IPS-15b (cell line): ENCODE results near the gene RGS17.
A peak's percentile ranks its signal among the peaks of the same experiment; 100 is the strongest.
"Not testable (repeated sequence)": the region's sequence is repeated elsewhere in the genome, so short reads cannot be mapped to it uniquely, and the experiment has no call there.

Experiments used
- H3K27me3 ChIP-seq: one replicate; pipeline ENCODE4 v1.6.1; 2013; ENCODE audit warnings: low read length; ENCODE audit not compliant: control insufficient read depth, insufficient read depth
- H3K36me3 ChIP-seq: one replicate; pipeline ENCODE4 v1.6.1; 2013; ENCODE audit warnings: low read length; ENCODE audit not compliant: control insufficient read depth, insufficient read depth
- H3K4me1 ChIP-seq: one replicate; pipeline ENCODE4 v1.6.1; 2013; ENCODE audit warnings: mild to moderate bottlenecking, low read length; ENCODE audit not compliant: control insufficient read depth, insufficient read depth
- H3K4me3 ChIP-seq: one replicate; pipeline ENCODE4 v1.5.1; 2013; ENCODE audit warnings: low read depth, low read length
- H3K9ac ChIP-seq: one replicate; pipeline ENCODE4 v1.6.1; 2013; ENCODE audit warnings: low read depth, mild to moderate bottlenecking, low read length
- H3K9me3 ChIP-seq: one replicate; pipeline ENCODE4 v1.6.1; 2013; ENCODE audit warnings: mild to moderate bottlenecking, low read length; ENCODE audit not compliant: control insufficient read depth, insufficient read depth

Gene RGS17

GRCh38 chr6:153000243-153000642 lies 130.8 kb downstream of the RGS17 start:
- H3K9me3 ChIP-seq: no peaks in the 10 kb centered on the region
- H3K4me3 ChIP-seq: no peak overlapping the region
- no peaks in the 10 kb centered on the region for H3K36me3 ChIP-seq
- H3K27me3 ChIP-seq: no peaks in the 10 kb centered on the region
- no peak overlapping the region for H3K9ac ChIP-seq
- H3K4me1 ChIP-seq: no peaks in the 10 kb centered on the region

- not testable (repeated sequence) for H3K9ac ChIP-seq, H3K36me3 ChIP-seq, H3K4me1 ChIP-seq, H3K4me3 ChIP-seq, H3K9me3 ChIP-seq, H3K27me3 ChIP-seq
These were observed 131.5 kb downstream of the RGS17 start for GRCh38 chr6:152999538-152999937.

GRCh38 chr6:152993847-152994246 lies 137.2 kb downstream of the RGS17 start:
- no peak overlapping the region for H3K9ac ChIP-seq
- H3K36me3 ChIP-seq: peaks cover 2% of the 10 kb centered on the region
- no peaks in the 10 kb centered on the region for H3K9me3 ChIP-seq
- no peaks in the 10 kb centered on the region for H3K4me1 ChIP-seq
- no peaks in the 10 kb centered on the region for H3K27me3 ChIP-seq
- no peak overlapping the region for H3K4me3 ChIP-seq

GRCh38 chr6:152993431-152993830 lies 137.7 kb downstream of the RGS17 start:
- Histone ChIP-seq H3K36me3 (peaks cover 2% of the 10 kb centered on the region), H3K27me3 (no peaks in the 10 kb centered on the region), H3K9ac (no peak overlapping the region), H3K4me1 (no peaks in the 10 kb centered on the region), H3K9me3 (no peaks in the 10 kb centered on the region), H3K4me3 (no peak overlapping the region)

- Histone ChIP-seq H3K36me3 (peaks cover 4% of the 10 kb centered on the region), H3K4me3 (no peak overlapping the region), H3K9ac (no peak overlapping the region), H3K4me1 (no peaks in the 10 kb centered on the region), H3K27me3 (no peaks in the 10 kb centered on the region), H3K9me3 (no peaks in the 10 kb centered on the region)
These were observed 144.1 kb downstream of the RGS17 start for GRCh38 chr6:152986978-152987377.

- not testable (repeated sequence) for H3K4me1 ChIP-seq, H3K9ac ChIP-seq, H3K27me3 ChIP-seq, H3K9me3 ChIP-seq, H3K36me3 ChIP-seq, H3K4me3 ChIP-seq
These were observed 145.8 kb downstream of the RGS17 start for GRCh38 chr6:152985300-152985699.

GRCh38 chr6:152984513-152984872 lies 146.6 kb downstream of the RGS17 start:
- Histone ChIP-seq H3K4me1 (peaks cover 5% of the 10 kb centered on the region), H3K36me3 (peaks cover 4% of the 10 kb centered on the region), H3K27me3 (no peaks in the 10 kb centered on the region), H3K9me3 (no peaks in the 10 kb centered on the region), H3K4me3 (peak overlapping the region; percentile 77), H3K9ac (no peak overlapping the region)

- Histone ChIP-seq H3K4me1 (peaks cover 8% of the 10 kb centered on the region), H3K9me3 (no peaks in the 10 kb centered on the region), H3K9ac (peak overlapping the region; percentile 92), H3K36me3 (peaks cover 4% of the 10 kb centered on the region), H3K4me3 (peak overlapping the region; percentile 77), H3K27me3 (no peaks in the 10 kb centered on the region)
These were observed 147.2 kb downstream of the RGS17 start for GRCh38 chr6:152983637-152984512.

GRCh38 chr6:152982904-152983636 lies 148.0 kb downstream of the RGS17 start, which contains the start of gene FBXO5:
TSS of gene FBXO5 (minus strand) at chr6:152983041. CDS start at chr6:152982959, 82 bp downstream.
- Histone ChIP-seq H3K36me3 (peaks cover 6% of the 10 kb centered on the region), H3K27me3 (no peaks in the 10 kb centered on the region), H3K9me3 (no peaks in the 10 kb centered on the region), H3K4me1 (peaks cover 12% of the 10 kb centered on the region), H3K9ac (peak within 1 kb of the TSS; percentile 92), H3K4me3 (peak within 1 kb of the TSS; percentile 84)

- Histone ChIP-seq H3K9me3 (no peaks in the 10 kb centered on the region), H3K4me1 (peaks cover 20% of the 10 kb centered on the region), H3K9ac (peak overlapping the region; percentile 87), H3K4me3 (peak overlapping the region; percentile 84), H3K27me3 (no peaks in the 10 kb centered on the region), H3K36me3 (peaks cover 6% of the 10 kb centered on the region)
These were observed 148.8 kb downstream of the RGS17 start for GRCh38 chr6:152981989-152982903.

GRCh38 chr6:152981219-152981618 lies 149.9 kb downstream of the RGS17 start:
- peaks cover 22% of the 10 kb centered on the region for H3K4me1 ChIP-seq
- peak overlapping the region; percentile 5 for H3K9ac ChIP-seq
- H3K36me3 ChIP-seq: peaks cover 5% of the 10 kb centered on the region

More at GRCh38 chr6:152981219-152981618, 149.9 kb downstream of the RGS17 start:
- Histone ChIP-seq H3K9me3 (no peaks in the 10 kb centered on the region), H3K4me3 (peak overlapping the region; percentile 84), H3K27me3 (no peaks in the 10 kb centered on the region)
